SW480 (cell line): ENCODE results near the gene COL9A3.

ENCODE experiments used
- DNase-seq: peaks from one replicate; pipeline ENCODE4 v3.0.0-alpha.2; 2016; ENCODE audit warnings: low spot score

Gene COL9A3

DNA sequence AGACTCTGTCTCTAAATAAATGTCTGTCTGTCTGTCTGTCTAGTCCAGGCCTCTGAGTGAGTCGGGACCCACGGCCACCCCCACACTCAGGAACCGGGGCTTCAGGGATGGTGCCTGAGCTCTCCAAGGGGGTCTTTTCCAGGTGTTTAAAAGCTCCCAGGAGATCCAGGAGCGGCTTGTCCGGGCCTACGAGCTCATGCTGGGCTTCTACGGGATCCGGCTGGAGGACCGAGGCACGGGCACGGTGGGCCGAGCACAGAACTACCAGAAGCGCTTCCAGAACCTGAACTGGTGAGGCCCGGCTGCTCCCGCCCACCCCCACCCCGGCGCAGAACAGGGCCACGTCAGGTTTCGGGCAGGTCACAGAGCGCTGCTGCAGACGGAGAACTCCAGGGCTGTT is 5.5 kb upstream of the COL9A3 start:
- no peak for DNase-seq

DNA sequence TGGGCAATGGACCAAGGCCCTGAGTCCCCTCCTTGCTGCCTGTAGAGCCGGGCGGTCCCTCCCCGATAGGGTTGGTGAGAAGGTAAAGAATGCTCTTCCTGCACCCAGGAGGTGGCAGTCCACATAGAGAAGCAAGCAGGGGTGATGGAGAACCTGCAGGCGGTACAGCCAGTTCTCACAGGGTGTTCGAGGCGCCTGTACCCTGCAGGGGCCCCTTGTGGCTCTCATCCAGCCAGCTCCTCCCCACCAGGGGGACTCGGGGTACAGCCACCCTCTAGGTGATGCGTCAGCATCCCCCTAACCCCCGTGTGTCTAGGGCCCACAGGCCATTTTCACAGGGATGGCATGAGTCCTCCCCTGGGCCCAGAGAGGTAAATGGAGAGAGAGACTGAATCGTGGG is 5.1 kb upstream of the COL9A3 start:
- no peak for DNase-seq

DNA sequence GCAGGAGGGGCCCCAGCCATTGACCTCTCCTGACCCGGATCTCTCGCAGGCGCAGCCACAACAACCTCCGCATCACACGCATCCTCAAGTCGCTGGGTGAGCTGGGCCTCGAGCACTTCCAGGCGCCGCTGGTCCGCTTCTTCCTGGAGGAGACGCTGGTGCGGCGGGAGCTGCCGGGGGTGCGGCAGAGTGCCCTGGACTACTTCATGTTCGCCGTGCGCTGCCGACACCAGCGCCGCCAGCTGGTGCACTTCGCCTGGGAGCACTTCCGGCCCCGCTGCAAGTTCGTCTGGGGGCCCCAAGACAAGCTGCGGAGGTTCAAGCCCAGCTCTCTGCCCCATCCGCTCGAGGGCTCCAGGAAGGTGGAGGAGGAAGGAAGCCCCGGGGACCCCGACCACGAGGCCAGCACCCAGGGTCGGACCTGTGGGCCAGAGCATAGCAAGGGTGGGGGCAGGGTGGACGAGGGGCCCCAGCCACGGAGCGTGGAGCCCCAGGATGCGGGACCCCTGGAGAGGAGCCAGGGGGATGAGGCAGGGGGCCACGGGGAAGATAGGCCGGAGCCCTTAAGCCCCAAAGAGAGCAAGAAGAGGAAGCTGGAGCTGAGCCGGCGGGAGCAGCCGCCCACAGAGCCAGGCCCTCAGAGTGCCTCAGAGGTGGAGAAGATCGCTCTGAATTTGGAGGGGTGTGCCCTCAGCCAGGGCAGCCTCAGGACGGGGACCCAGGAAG is 4.5 kb upstream of the COL9A3 start:
- no peak for DNase-seq

DNA sequence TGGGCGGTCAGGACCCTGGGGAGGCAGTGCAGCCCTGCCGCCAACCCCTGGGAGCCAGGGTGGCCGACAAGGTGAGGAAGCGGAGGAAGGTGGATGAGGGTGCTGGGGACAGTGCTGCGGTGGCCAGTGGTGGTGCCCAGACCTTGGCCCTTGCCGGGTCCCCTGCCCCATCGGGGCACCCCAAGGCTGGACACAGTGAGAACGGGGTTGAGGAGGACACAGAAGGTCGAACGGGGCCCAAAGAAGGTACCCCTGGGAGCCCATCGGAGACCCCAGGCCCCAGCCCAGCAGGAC is 4.0 kb upstream of the COL9A3 start:
- no peak for DNase-seq

DNA sequence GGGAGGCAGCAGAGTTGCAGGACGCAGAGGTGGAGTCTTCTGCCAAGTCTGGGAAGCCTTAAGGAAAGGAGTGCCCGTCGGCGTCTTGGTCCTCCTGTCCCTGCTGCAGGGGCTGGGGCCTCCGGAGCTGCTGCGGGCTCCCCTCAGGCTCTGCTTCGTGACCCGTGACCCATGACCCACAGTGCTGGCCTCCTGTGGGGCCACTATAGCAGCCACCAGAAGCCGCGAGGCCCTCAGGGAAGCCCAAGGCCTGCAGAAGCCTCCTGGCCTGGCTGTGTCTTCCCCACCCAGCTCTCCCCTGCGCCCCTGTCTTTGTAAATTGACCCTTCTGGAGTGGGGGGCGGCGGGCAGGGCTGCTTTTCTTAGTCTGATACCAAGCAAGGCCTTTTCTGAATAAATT is 3.3 kb upstream of the COL9A3 start:
- DNase-seq, result no peak

DNA sequence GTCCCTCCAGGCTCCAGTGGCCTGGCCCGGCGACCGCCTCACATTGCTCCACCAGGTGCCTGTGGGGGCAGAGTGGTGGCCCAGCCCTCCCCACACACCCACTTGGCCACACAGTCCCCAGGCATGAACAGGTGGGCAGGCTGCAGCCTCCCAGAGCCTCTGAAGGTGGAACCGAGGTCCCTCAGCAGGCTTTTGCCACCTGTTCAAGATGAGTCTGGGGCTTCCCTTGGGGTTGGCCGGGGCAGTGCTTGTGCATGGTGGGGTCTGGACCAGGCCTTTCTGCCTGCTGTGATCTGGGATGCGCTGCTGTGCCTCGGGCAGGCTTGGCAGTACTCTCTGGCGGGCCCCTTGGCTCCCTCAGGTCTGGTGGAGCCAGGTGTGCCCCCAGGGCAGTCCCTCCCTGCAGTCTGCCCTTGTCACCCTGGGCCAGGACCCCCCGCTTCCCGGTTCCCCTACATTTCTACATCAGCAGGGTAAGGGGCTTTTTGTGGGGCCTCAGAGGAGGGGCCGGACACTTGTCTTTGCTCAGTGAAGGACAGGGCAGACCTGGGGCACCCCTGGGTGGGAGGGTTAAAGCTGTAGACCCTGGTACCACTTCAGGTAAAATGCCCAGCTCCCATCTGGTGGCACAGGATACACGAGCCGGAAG is 2.7 kb upstream of the COL9A3 start:
- DNase-seq, result no peak

DNA sequence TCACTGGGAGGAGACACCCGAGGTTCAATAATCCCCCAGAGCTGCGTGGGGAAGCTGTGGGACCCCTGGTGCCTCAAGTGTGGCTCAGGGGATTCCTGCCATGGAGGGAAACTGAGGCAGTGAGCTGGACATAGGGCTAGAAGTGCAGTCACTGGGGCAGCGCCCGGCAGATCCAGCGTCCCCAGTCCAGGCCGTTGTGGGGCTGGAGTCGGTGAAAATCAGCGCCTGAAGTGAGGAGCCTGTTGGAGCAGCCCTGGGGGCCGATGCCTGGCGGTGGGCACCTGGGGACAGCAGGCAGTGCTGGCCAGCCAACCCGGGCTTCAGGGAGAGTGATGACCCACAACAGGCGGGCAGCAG is 2.2 kb upstream of the COL9A3 start:
- DNase-seq, result no peak

DNA sequence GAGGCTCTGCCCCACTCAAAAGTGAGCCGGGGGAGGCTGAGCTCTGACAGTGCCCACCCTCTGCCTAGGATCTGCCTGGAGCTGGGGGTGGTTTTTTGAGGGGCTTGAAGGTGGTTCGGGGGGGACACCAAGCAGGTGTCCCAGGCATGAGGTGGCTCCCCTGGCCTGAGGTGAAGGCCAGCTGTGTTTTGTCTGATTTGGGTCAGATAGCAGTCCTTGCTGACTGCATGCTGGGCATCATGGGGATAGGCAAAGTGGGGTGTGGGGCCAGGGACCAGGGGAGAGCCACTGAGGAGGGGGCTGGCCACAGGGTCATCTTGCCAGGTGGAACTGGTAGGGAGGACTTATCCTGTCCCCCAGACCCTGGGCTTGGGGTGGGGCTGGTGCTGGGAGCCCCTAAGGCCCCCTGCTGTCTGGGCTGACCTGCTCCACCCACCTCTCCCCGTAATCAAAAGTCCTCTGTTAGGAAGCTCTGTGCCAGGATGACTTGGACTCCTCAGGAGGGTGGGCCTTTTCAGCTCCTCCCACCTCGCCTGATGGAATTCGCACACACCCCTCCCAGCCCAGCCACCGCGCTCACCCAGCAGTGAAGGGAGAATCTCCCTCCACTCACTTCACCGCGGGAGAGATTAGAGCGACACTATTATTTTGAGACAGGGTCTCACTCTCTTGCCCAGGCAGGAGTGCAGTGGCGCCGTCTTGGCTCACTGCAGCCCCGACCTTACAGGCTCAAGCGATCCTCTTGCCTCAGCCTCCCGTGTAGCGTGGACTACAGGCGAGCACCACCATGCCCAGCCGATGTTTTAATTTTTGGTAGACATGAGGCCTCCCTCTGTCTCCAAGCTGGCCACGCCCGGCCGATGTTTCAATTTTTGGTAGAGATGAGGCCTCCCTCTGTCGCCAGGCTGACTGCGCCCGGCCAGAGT is 1.5 kb upstream of the COL9A3 start:
- peak; percentile 88 for DNase-seq

DNA sequence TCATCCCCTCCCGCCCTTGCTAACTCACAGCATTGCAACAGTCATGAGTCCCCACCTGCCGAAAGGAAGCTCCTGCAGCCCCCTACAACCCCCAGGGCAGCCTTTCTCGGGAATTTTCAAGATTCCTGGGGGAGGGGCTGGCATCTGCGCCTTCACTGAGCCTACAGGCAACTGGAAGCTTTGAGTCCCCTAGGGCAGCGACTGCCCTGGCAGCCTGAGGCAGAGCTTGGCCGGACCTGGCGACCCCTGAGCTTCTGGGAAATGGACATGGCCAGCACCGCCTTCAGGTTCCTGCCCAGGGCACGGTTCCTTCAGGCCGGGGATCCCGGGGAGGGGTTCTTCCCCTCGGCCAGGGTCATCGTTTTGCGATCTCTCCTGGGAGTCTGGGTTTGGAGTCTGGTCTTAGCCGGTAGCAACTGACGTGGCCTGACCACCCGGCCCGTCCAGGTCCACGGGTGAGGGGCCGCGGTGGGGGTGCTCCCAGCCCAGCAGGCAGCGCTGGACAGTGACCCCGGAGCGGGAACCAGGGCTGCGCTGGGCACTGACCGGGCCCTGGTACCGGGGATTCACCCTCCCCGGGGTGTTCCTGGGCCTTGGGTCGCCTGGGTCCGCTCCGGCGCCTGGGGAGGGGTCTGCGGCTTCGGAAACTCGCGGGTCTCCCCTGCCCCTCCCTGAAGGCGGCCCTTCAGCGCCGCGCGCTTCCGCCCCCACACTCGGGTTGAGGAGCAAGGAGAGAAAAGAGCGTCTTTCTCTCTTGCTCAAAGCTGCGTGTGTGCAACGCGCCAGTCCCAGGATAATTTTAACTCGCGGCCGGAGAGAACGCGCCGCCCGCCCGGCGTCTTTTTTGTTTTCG is 593 bp upstream of the COL9A3 start:
- DNase-seq, result no peak

DNA sequence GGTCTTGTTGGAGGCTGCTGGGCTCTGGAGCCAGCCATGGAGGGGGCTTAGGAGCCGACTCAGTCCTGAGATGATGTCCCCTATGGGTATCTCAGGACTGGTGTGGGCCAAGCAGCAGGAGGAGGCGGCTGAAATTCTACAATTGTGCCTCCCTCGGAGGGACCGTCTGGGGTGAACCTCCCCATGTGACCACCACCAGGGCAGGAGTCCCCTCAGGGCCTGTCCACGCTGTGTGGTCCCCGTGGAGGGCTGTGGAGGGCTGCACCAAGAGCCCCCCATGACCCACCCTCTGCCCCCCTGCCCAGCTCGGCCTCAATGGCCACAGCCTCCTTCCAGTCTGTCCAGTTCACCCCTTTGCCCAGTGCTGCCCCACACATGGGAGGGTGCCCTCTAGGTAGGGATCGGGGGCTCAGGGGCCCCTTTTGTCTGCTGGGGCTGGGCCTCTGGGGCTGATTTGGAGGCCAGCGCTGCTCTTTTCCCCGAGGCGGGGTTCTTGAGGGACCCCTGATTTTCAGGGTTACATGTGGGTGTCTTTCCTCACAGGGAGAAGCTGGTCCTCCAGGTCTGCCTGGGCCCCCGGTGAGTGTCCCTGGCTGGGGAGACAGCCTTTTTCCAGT is 1.2 kb downstream of the COL9A3 start:
- DNase-seq, result no peak

DNA sequence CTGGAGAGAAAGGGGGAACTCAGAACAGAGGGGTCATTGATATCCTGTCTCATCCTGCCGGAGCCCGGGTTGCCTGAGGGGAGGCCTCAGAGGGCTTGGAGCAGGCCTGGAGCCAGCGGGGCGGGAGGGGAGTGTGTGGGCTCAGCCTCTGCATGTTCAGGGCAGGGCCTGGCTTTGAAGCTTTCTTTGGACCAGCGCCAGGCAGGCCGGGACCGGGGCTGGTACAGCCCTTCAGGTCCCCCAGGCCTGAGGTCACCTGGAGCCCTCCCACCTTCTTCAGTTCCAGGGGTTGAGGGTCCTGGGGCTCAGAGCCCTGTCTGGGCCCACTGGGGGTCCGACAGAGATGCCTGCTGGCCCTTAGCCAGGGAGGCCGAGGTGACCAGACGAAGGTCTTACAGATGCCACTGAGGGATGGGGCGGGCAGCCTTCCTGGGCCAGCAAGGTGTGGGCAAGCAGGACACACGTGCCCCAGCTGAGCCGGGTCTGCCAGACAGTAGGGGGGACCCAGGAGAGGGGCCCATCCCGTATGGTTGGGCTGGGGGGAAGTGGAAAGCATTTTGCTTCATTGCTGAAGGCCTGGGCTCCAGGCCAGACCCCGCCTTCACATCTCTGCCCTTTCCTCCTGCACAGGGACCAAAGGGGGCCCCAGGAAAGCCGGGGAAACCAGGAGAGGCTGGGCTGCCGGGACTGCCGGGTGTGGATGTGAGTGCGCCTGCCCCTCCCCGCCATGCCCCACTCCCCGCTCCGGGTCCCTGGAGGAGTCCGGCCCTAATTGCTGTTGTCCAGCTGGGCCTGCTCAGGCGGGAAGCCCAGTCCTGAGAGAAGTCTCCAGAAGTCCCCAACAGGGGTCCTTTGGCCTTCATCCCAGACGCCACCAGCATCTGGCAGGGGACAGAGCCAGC is 2.0 kb downstream of the COL9A3 start:
- peak; percentile 86 for DNase-seq

DNA sequence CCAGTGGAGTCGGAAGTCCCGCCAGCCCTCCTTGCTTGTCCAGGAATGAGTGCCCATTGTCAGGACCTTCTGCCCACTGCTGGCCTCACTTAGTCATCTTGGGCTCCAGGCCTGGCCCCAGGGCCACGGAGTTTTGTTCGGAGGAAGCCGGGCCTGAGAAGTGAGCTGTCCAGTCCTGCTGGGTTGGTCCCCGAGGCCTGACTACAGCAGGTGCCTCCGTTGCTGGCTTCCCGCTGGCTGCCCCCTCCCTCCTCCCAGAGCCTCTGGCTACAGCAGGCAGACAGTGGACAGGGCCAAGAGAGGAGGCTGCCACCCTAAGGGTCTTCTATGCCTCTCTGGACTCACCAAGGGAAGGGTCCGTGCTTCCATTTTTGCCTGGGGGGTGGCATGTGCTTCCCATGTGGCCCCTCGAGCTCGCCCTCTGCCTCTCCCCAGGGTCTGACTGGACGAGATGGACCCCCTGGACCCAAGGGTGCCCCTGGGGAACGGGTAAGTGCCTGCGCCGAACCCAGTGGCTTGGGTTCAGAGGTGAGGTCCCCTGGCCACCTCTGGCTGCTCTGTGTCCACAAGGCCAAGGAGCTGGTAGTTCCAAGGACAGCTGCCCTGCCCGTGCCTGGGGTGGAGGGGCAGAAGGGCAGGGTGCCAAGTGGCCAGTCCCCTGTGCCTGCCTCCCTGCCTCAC is 2.8 kb downstream of the COL9A3 start:
- no peak for DNase-seq

DNA sequence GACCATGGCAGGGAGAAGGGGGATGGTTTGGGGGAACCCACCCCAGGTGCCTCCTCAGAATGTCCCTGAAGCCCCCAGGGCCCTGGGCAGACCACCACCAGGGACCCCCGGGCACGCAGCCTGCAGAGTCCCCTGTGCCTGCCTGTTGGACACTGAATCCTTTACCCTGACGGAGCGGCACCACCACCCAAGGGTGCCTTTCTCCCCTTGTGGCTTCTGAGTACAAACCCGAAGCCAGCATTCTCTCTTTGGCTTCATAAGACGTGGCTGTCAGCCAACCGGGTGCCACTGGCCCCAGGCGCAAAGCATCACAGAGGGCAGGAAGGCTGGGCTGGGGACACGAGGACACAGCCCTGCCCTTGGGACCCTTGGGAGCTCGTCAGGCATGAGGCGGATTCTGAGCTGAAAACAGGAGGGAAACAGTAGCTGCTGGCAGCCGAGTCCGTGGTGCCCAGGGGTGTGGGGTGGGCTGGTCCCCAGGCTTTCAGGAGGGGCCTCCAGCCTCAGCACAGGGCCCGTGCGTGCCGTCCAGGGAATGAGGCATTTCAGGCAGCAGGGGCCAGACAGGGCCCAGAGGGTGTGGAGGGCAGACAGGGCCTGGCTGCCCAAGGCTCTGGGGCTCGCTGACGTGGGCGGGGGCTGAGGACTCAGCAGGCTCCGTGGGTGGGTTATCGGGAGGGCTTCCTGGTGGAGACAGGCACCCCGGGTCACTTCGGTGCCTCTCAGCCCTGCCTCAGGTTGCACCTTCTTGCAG is 3.5 kb downstream of the COL9A3 start:
- no peak for DNase-seq

DNA sequence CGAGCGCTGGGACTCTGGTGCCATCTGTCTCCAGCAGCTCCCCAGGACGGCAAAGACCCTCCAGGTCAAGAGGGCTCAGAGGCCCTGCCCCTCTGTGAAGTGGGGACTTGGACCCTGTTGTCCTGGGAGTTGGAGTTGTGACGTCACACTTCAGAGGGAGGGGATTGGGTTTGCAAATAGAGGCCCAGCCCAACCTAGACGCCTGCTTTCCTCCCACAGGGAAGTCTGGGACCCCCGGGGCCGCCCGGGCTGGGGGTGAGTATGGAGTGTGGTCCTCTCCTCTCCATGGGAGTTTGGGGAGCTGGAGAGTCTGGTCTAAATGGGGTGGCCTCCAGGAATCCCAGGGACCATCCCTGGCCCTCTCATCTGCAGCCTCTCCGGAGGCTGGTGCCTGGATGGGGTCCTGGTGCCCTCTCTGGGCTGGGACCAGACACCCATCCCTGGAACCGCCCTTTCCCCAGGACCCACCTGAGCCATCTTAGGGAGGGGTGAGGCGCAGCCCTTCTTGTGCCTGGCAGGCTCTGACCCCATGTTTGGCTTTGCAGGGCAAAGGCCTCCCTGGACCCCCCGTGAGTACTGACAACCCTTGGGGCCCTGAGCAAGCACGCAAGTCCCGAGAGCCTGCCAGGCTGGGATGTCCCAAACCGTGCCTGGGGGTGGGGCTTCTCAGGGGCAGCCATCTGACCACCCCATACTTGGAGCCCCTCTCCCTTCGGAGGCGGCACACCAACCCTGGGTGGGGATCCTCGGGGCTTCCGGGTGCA is 4.3 kb downstream of the COL9A3 start:
- no peak for DNase-seq

DNA sequence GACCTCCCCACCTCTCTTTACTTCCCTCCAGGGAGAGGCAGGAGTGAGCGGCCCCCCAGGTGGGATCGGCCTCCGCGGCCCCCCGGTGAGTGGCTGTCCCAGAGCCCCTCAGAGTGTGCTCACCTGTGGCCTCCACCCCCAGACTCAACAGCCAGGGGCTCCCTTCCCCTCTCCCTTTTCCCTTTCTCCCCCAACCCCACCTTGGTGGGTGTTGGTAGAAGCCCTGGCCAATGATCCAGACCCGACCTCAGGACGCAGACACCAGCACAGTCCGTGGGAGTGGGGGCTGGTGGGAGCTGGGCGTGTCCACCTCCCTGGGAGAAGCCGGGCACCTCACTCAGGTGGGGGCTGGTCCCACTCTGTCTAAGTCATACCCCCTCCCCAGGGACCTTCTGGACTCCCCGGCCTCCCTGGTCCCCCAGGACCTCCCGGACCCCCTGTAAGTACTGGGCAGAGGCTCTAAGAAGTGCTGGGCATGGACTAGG is 4.9 kb downstream of the COL9A3 start:
- DNase-seq, result no peak

DNA sequence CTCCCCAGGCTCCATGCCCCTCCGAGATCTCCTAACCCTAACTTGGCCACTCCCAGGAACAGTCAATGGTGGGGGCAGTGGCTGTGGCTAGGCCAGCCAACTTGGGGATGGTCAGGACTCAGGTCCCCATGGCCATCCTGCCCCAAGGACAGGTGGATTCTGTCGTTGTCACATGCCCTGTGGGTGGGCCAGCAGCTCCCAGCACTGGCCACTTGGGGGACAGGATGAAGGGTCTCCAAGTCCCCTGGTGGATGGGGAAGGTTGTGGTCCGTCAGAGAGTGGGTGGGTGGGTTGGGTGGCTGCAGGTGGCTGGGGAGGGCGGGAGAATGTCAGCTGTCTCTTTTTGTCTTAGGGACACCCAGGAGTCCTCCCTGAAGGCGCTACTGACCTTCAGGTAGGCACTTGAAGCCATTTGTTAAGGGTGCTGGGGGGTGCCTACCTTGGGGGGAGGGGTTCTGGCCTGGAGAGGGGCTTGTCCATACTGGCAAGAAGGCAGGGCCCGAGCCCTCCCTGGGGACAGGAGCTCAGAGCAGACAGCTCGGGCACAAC is 5.5 kb downstream of the COL9A3 start:
- DNase-seq, result no peak

DNA sequence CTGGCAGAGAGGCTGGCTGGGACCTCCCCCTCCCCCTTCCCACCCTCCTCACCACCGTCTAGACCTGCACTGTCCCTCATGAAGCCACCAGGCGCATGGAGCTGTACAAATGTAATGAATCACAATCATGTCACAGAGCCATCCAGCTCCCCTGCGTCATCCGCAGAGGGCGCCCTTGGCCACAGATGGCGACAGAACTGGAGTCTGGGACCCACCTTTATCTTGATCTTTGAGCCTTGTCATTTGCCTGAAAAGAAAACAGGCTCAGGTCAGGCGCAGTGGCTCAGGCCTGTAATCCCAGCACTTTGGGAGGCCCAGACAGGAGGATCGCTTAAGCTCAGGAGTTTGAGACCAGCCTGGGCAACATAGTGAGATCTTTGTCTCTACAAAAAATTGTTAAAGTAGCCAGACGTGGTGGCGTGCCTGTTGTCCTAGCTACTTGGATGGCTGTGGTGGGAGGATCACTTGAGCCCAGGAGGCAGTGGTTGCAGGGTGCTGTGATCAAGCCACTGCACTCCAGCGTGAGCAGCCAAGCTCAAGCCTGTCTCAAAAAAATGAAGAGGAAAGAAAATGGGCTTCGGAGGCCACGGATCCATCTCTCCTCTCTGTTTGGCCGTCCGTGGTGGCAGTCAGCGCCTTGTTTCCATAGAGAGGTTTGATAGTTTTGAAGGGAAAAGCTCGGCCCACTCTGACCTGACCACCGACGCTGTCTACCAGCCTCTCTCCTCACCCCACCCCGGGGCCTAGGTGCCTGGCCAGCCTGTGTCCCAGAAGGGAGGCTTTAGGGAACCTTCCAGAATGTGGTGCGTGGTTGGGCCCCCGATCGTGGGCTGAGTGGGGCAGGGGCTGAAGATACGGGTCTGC is 6.2 kb downstream of the COL9A3 start:
- peak; percentile 93 for DNase-seq
